T47D (cell line): ENCODE results near the gene AKAP6.

Source experiments
- DNase-seq, 2 experiments: peaks; one replicate each; pipeline versions ENCODE4 v3.0.0 to v3.0.0-alpha.2; 2011 to 2012; ENCODE audit warnings: low read depth in 1 of 2, low spot score in 1 of 2
- JUND ChIP-seq: IDR thresholded peaks from 2 replicates; pipeline ENCODE4 v1.6.1; 2012; ENCODE audit warnings: low read depth
- in situ Hi-C: cut with HindIII; loops from 2 replicates; pipeline ENCODE4 v1.10.0; 2016; ENCODE audit warnings: low sequenced_read_pairs, low pct_unique_long_range_greater_than_20kb

AKAP6 gene

DNA sequence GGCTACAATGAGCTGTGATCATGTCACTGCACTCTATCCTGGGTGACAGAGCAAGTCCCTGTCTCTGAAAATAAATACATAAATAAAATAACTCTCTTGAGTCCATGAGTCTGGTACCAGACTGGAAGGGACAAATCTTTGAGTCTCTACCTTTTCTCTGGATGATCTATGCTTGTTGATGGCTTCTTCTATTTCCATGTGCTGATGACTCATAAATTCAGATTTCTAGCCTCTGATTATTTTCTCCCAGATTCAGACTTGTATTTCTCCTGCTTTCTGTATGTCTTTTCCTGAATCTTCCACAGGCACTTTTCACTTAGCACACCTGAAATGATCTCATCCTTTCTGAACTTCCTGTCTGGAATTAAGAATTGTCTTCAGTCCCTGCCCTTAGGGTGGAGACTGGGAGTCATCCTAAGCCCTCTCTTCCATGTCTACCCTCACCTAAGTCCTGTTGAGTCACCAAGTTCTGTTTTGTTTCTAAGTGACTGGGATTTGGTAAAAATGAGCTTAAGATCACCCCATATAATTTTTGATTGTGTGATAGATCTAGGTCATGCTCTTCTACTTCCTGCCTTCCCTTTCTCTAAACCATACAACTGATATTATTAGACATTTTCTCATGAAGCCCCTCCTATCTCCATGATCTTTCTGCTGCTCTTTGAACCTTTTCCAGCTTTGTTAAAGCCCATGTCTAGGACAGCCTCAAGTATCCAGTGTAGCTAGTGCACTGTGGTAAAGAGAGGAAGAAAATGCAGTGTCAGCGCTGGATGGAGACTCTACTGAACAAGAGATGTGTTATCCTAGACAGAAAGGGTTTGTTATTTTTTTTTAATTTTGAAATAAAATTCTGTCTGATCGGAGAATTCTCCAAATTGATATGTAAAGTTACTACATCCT lies 13.1 kb downstream of the AKAP6 start:
- in situ Hi-C loops, result no loop called here
- no peak for DNase-seq
- no peak for TF ChIP-seq JUND

GRCh38 chr14:32342847-32343194 lies 13.7 kb downstream of the AKAP6 start:
- TF ChIP-seq JUND, result no peak
- in situ Hi-C loops, result no loop called here
- no peak for DNase-seq

DNA sequence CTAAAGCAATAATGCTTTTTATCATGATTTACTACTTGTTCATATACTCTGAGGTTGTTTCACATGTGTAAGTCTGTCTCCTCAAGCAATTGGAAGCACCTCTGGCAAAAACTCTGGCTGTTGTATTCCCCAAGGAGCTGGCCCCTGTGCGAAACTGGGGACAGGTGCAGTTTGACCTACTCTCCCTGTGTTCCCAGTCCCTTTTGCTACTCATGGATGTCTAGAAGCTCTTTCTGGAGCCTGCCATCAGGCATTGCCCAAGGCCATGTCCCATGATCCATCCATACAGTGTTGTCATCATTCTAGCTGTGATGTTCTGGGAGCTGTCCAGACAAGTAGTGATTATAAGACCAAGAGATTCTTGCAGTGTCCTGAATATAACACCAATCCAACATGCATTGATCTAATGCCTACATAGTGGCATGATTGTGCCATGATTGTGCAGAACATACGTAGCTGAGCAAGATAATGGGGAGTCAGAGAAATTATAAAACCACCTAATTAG lies 14.9 kb downstream of the AKAP6 start:
- in situ Hi-C loops, result no loop called here
- DNase-seq, result no peak
- no peak for TF ChIP-seq JUND

GRCh38 chr14:32345311-32345791 lies 16.3 kb downstream of the AKAP6 start:
- in situ Hi-C loops, result no loop called here
- TF ChIP-seq JUND, result no peak
- DNase-seq, result no peak

GRCh38 chr14:32349322-32349721 lies 20.2 kb downstream of the AKAP6 start:
- TF ChIP-seq JUND, result no peak
- in situ Hi-C loops, result no loop called here
- no peak for DNase-seq

DNA sequence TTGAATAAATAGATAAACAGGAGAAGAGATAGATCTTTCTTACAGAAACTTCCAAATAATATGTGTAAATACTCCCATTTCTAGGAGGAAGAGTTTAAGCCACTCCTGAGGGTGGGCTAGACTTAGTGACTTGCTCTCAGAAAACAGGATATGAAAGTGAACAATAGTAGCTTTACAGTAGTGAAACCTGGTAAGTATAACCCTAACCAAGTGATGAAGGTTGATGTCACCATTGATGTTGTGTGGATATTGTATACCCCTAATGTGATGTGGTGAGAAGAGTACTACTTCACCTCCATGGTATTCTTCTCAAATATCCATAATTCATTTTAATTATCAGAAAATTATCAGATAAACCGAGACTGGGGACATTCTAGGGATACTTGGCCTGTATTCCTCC lies 20.9 kb downstream of the AKAP6 start:
- no peak for TF ChIP-seq JUND
- no peak for DNase-seq
- in situ Hi-C loops, result no loop called here

DNA sequence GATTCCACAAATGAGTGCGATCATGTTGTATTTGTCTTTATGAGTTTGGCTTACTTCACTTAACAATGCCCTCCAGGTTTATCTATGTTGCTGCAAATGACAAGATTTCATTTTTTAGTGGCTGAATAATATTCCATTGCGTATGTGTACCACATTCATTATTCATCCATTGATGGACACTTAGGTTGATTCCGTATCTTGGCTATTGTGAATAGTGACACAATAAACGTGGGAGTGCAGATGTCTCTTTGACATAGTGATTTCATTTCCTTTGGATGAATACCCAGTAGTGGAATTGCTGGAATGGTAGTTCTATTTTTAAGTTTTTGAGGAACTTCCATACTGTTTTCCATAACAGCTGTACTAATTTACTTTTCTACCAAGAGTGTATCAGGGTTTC lies 23.5 kb downstream of the AKAP6 start:
- in situ Hi-C loops, result no loop called here
- TF ChIP-seq JUND, result no peak
- DNase-seq, result no peak

GRCh38 chr14:32354716-32355115 lies 25.6 kb downstream of the AKAP6 start:
- in situ Hi-C loops, result no loop called here
- TF ChIP-seq JUND, result no peak
- peak in 1 of 2 experiments; percentile 38 for DNase-seq

- in situ Hi-C loops, result no loop called here
- no peak for TF ChIP-seq JUND
- DNase-seq, result no peak
These were observed 29.7 kb downstream of the AKAP6 start for GRCh38 chr14:32358781-32359180.

- in situ Hi-C loops, result no loop called here
- no peak for DNase-seq
- no peak for TF ChIP-seq JUND
These were observed 32.6 kb downstream of the AKAP6 start for GRCh38 chr14:32361674-32362073.

GRCh38 chr14:32363761-32364160 lies 34.7 kb downstream of the AKAP6 start:
- no peak for TF ChIP-seq JUND
- no peak for DNase-seq
- in situ Hi-C loops, result no loop called here

GRCh38 chr14:32364941-32365340 lies 35.8 kb downstream of the AKAP6 start:
- DNase-seq, result no peak
- in situ Hi-C loops, result no loop called here

DNA sequence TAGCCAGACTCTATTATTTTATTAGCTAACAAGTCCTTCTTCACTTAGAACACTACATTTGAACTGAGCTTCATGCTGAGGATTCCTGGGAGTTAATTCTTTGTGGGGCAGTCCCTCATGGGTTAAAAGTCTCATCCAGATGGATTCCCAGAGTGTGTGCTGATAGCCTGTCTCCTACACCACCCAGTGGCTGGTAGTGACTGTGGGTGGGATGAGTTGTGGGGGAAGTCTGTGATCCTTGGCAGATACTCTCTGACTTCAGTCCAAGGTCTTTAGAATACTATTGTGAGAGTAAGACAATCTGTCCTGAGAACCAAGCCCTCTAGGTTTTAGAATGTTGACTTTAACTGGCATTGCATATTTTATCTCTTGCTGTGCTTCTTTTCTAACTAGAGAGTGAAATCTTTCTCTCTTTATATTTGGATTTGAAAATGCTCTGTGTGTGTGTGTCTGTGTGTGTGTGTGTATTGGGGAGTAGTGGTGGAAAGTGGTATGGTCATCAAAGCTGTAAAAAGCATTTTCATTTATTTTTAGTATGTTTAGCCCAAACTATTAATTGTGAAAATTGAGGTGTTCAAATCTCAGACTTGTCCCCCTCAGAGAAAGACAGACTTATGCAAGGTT lies 37.3 kb downstream of the AKAP6 start:
- in situ Hi-C loops, result no loop called here
- TF ChIP-seq JUND, result no peak
- DNase-seq, result peak in 1 of 2 experiments; percentile 62

More at GRCh38 chr14:32364941-32365340, 35.8 kb downstream of the AKAP6 start:
- TF ChIP-seq JUND, result no peak
